Measurements from ENCODE around the gene KRTAP10-6. TPM values are rescaled to one million over a fixed set of nuclear protein-coding genes. Genes with fewer than 3 reads are reported as not detected.

Gene KRTAP10-6
- total RNA-seq, 2 experiments from 2014 or later: not detected

DNA sequence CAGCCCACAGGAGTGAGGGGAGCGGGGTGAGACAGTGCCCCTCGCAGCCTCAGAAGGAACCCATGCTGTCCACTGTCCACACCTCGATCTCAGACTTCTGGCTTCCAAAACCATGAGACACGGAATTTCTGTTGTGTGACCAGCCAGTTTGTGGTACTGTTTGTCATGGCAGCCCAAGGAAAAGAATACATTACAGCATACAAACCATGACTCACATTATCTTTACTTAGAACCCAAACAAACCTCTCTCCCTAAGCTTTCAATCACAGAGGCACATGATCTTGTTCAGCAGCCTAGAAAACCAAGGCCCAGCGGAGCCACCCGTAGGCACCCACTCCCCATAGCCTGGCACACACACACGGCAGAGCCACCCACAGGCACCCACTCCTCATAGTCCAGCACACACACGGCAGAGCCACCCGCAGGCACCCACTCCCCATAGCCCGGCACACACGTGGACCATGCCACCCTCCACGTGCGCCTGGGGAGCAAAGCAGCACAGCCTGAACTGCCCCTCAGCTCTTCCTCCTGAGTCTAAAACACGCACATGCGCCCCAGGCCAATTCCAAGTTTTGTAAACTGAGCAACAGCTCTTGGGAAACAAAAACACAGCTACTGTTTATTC lies 19.2 kb downstream of the KRTAP10-6 start:
- Mint-ChIP-seq H3K4me1 (ENCODE audit: low read depth) (peaks cover 4% of the 10 kb centered on the region), H3K36me3 (ENCODE audit: low read depth) (no peaks in the 10 kb centered on the region), H3K4me3 (no peak overlapping the region), H3K27ac (no peak overlapping the region), H3K27me3 (peaks cover 5% of the 10 kb centered on the region), H3K9me3 (peaks cover 11% of the 10 kb centered on the region)
- CTCF ChIA-PET: no interaction called here
- Histone ChIP-seq H3K4me1 (ENCODE audit: insufficient read depth, low read length) (peaks cover 2% of the 10 kb centered on the region), H3K4me3 (ENCODE audit: low read length) (no peak overlapping the region), H3K36me3 (ENCODE audit: insufficient read depth, low read length) (no peaks in the 10 kb centered on the region), H3K27ac (ENCODE audit: low read depth in 1 of 2, low read length in 2 of 2) (no peak overlapping the region), H3K27me3 (ENCODE audit: control insufficient read depth in 1 of 2, insufficient read depth in 2 of 2, low read length in 2 of 2) (no peaks in the 10 kb centered on the region), H3K9me3 (ENCODE audit: control insufficient read depth in 1 of 2, insufficient read depth in 1 of 2, low read length in 2 of 2) (peaks cover 8 to 21% of the 10 kb centered on the region in 2 experiments)
- intact Hi-C loops (cut with DNase I, micrococcal nuclease): no loop called here
- POLR2A ChIA-PET: no interaction called here
- ATAC-seq (ENCODE audit: poor library complexity) (no peak), DNase-seq (no peak)
- TF ChIP-seq, protein P1, sequence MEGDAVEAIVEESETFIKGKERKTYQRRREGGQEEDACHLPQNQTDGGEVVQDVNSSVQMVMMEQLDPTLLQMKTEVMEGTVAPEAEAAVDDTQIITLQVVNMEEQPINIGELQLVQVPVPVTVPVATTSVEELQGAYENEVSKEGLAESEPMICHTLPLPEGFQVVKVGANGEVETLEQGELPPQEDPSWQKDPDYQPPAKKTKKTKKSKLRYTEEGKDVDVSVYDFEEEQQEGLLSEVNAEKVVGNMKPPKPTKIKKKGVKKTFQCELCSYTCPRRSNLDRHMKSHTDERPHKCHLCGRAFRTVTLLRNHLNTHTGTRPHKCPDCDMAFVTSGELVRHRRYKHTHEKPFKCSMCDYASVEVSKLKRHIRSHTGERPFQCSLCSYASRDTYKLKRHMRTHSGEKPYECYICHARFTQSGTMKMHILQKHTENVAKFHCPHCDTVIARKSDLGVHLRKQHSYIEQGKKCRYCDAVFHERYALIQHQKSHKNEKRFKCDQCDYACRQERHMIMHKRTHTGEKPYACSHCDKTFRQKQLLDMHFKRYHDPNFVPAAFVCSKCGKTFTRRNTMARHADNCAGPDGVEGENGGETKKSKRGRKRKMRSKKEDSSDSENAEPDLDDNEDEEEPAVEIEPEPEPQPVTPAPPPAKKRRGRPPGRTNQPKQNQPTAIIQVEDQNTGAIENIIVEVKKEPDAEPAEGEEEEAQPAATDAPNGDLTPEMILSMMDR (IDR thresholded peaks at IDR 0.05): no peak

GRCh38 chr21:44571844-44572782 lies 20.2 kb downstream of the KRTAP10-6 start:
- peaks cover 4% of the 10 kb centered on the region for H3K4me1 Mint-ChIP-seq (ENCODE audit: low read depth)
- ChIA-PET CTCF (no interaction called here), POLR2A (interaction anchor here (0.9 kb wide), 1 partner anchor 24 kb away, joined by 3 read pairs; no protein-coding TSS in a partner anchor)
- no peaks in the 10 kb centered on the region for H3K36me3 Mint-ChIP-seq (ENCODE audit: low read depth)
- no peaks in the 10 kb centered on the region for H3K27me3 ChIP-seq (ENCODE audit: control insufficient read depth in 1 of 2, insufficient read depth in 2 of 2, low read length in 2 of 2)
- ATAC-seq (ENCODE audit: poor library complexity) (no peak), DNase-seq (no peak)
- TF ChIP-seq, protein P1 (IDR thresholded peaks at IDR 0.05): no peak
- peaks cover 5% of the 10 kb centered on the region for H3K27me3 Mint-ChIP-seq
- H3K4me3 ChIP-seq (ENCODE audit: low read length): no peak overlapping the region
- H3K27ac ChIP-seq (ENCODE audit: low read depth in 1 of 2, low read length in 2 of 2): no peak overlapping the region
- no peaks in the 10 kb centered on the region for H3K36me3 ChIP-seq (ENCODE audit: insufficient read depth, low read length)
- peaks cover 8 to 20% of the 10 kb centered on the region in 2 experiments for H3K9me3 ChIP-seq (ENCODE audit: control insufficient read depth in 1 of 2, insufficient read depth in 1 of 2, low read length in 2 of 2)
- intact Hi-C loops (cut with DNase I, micrococcal nuclease): no loop called here
- H3K9me3 Mint-ChIP-seq: peaks cover 5% of the 10 kb centered on the region
- no peak overlapping the region for H3K4me3 Mint-ChIP-seq
- H3K27ac Mint-ChIP-seq: no peak overlapping the region
- H3K4me1 ChIP-seq (ENCODE audit: insufficient read depth, low read length): peaks cover 2% of the 10 kb centered on the region

- no peak for ATAC-seq (ENCODE audit: poor library complexity)
- Histone ChIP-seq H3K4me1 (ENCODE audit: insufficient read depth, low read length) (peaks cover 2% of the 10 kb centered on the region), H3K36me3 (ENCODE audit: insufficient read depth, low read length) (no peaks in the 10 kb centered on the region), H3K4me3 (ENCODE audit: low read length) (no peak overlapping the region), H3K9me3 (ENCODE audit: control insufficient read depth in 1 of 2, insufficient read depth in 1 of 2, low read length in 2 of 2) (peaks cover 0 to 19% of the 10 kb centered on the region in 2 experiments), H3K27me3 (ENCODE audit: control insufficient read depth in 1 of 2, insufficient read depth in 2 of 2, low read length in 2 of 2) (no peaks in the 10 kb centered on the region), H3K27ac (ENCODE audit: low read depth in 1 of 2, low read length in 2 of 2) (no peak overlapping the region)
- Mint-ChIP-seq H3K9me3 (no peaks in the 10 kb centered on the region), H3K36me3 (ENCODE audit: low read depth) (no peaks in the 10 kb centered on the region), H3K27ac (no peak overlapping the region), H3K4me3 (no peak overlapping the region), H3K27me3 (peaks cover 5% of the 10 kb centered on the region), H3K4me1 (ENCODE audit: low read depth) (peaks cover 4% of the 10 kb centered on the region)
- ChIA-PET CTCF (no interaction called here), POLR2A (interaction anchor here (0.9 kb wide), 1 partner anchor 25 kb away, joined by 3 read pairs; no protein-coding TSS in a partner anchor)
- no peak for DNase-seq
- TF ChIP-seq, protein P1 (IDR thresholded peaks at IDR 0.05): no peak
- intact Hi-C loops (cut with DNase I, micrococcal nuclease): no loop called here
These were observed 21.0 kb downstream of the KRTAP10-6 start for GRCh38 chr21:44571296-44571695.

Measured in CD4-positive, alpha-beta T cell (primary cell).